GM23338 (cell line): Measurements from ENCODE around the gene KCTD19. TPM values are rescaled to one million over a fixed set of nuclear protein-coding genes. Genes with fewer than 3 reads are reported as not detected.

Experiments
- ATAC-seq: fragments of 200-7000 bp; cut with Tn5 transposase; 3 replicates; pipeline ENCODE4 v1.9.1; 2020
- DNase-seq: peaks from one replicate; pipeline ENCODE4 v3.0.0-alpha.2; 2015; ENCODE audit warnings: low spot score
- H2AFZ ChIP-seq: fragments of 200-600 bp; sonication (generic); 2 replicates; pipeline ENCODE4 v1.8.0; 2016; ENCODE audit warnings: antibody characterized with exemption, mild to moderate bottlenecking, moderate library complexity
- H3F3A ChIP-seq: fragments of 200-600 bp; sonication (generic); replicated peaks from 2 replicates; pipeline ENCODE4 v1.8.0; 2017; ENCODE audit warnings: antibody characterized with exemption, mixed run types, low read depth
- H3K27ac ChIP-seq: fragments of 200-600 bp; sonication (generic); 2 replicates; pipeline ENCODE4 v1.6.1; 2016; ENCODE audit warnings: low read depth
- H3K27me3 ChIP-seq: fragments of 200-600 bp; sonication (generic); 2 replicates; pipeline ENCODE4 v1.8.0; 2016; ENCODE audit warnings: mild to moderate bottlenecking, mixed run types, moderate library complexity; ENCODE audit not compliant: insufficient read depth
- H3K36me3 ChIP-seq: fragments of 200-600 bp; sonication (generic); 2 replicates; pipeline ENCODE4 v1.8.0; 2016; ENCODE audit warnings: mild to moderate bottlenecking; ENCODE audit not compliant: insufficient read depth
- H3K4me1 ChIP-seq: fragments of 200-600 bp; sonication (generic); 2 replicates; pipeline ENCODE4 v1.8.0; 2016; ENCODE audit warnings: mild to moderate bottlenecking, moderate library complexity; ENCODE audit not compliant: insufficient read depth
- H3K4me2 ChIP-seq: fragments of 200-600 bp; sonication (generic); 2 replicates; pipeline ENCODE4 v1.7.1; 2017; ENCODE audit warnings: mixed run types
- H3K4me3 ChIP-seq: fragments of 200-600 bp; sonication (generic); 2 replicates; pipeline ENCODE4 v1.6.1; 2016; ENCODE audit warnings: mixed run types
- H3K79me2 ChIP-seq: fragments of 200-600 bp; sonication (generic); replicated peaks from 2 replicates; pipeline ENCODE4 v1.8.0; 2017; ENCODE audit warnings: mild to moderate bottlenecking; ENCODE audit not compliant: insufficient read depth
- H3K9me2 ChIP-seq: fragments of 200-600 bp; sonication (generic); 2 replicates; pipeline ENCODE4 v1.8.0; 2017; ENCODE audit not compliant: insufficient read depth
- H4K20me1 ChIP-seq: fragments of 200-600 bp; sonication (generic); replicated peaks from 2 replicates; pipeline ENCODE4 v1.8.0; 2017; ENCODE audit warnings: mild to moderate bottlenecking; ENCODE audit not compliant: insufficient read depth
- H3K27ac Mint-ChIP-seq: 2 replicates; pipeline ENCODE4 v1.8.0; 2020; ENCODE audit warnings: inconsistent platforms, mild to moderate bottlenecking, moderate library complexity, mixed read lengths
- H3K27me3 Mint-ChIP-seq: 3 replicates; pipeline ENCODE4 v1.8.0; 2022; ENCODE audit warnings: low read depth, mild to moderate bottlenecking, moderate library complexity, mixed read lengths, inconsistent platforms; ENCODE audit not compliant: insufficient read depth, poor library complexity
- H3K36me3 Mint-ChIP-seq: 3 replicates; pipeline ENCODE4 v1.8.0; 2021; ENCODE audit warnings: low read depth, mild to moderate bottlenecking, inconsistent platforms, moderate library complexity, mixed read lengths
- H3K4me1 Mint-ChIP-seq: 3 replicates; pipeline ENCODE4 v1.8.0; 2020; ENCODE audit warnings: mild to moderate bottlenecking, inconsistent platforms, mixed read lengths
- H3K4me3 Mint-ChIP-seq: 3 replicates; pipeline ENCODE4 v1.8.0; 2021; ENCODE audit warnings: moderate library complexity, mild to moderate bottlenecking, inconsistent platforms, mixed read lengths
- H3K9me3 Mint-ChIP-seq: 3 replicates; pipeline ENCODE4 v1.8.0; 2020; ENCODE audit warnings: moderate library complexity, mild to moderate bottlenecking, inconsistent platforms, mixed read lengths
- CREB1 ChIP-seq: fragments of 250-450 bp; sonication (Bioruptor Pico); IDR thresholded peaks from 2 replicates; pipeline ENCODE4 v1.5.0; 2020; ENCODE audit warnings: low read depth, mild to moderate bottlenecking, moderate library complexity
- EZH2 ChIP-seq: fragments of 200-600 bp; sonication (generic); IDR thresholded peaks from one replicate; pipeline ENCODE4 v1.8.0; 2017; ENCODE audit warnings: antibody characterized with exemption, mild to moderate bottlenecking, low read depth; ENCODE audit not compliant: unreplicated experiment
- EZH2phosphoT487 ChIP-seq: fragments of 200-600 bp; sonication (generic); IDR thresholded peaks from one replicate; pipeline ENCODE4 v1.8.1; 2018; ENCODE audit warnings: antibody characterized with exemption; ENCODE audit not compliant: unreplicated experiment
- JUNB ChIP-seq: IDR thresholded peaks from one replicate; pipeline ENCODE4 v1.6.1; 2016; ENCODE audit warnings: antibody characterized with exemption; ENCODE audit not compliant: unreplicated experiment
- NANOG ChIP-seq: IDR thresholded peaks from 2 replicates; pipeline ENCODE4 v1.6.1; 2016; ENCODE audit warnings: antibody characterized with exemption, borderline replicate concordance
- POLR2AphosphoS5 ChIP-seq: IDR thresholded peaks from 2 replicates; pipeline ENCODE4 v1.6.1; 2016; ENCODE audit warnings: antibody characterized with exemption, low read depth
- STAT1 ChIP-seq: IDR thresholded peaks from one replicate; pipeline ENCODE4 v1.6.1; 2016; ENCODE audit warnings: antibody characterized with exemption; ENCODE audit not compliant: unreplicated experiment
- ZNF114 ChIP-seq: fragments of 250-450 bp; sonication (Bioruptor Pico); IDR thresholded peaks from 2 replicates; pipeline ENCODE4 v1.5.0; 2020; ENCODE audit warnings: mild to moderate bottlenecking, moderate library complexity
- ZNF331 ChIP-seq: fragments of 250-450 bp; sonication (Bioruptor Pico); IDR thresholded peaks from 2 replicates; pipeline ENCODE4 v1.5.0; 2020; ENCODE audit warnings: low read depth, mild to moderate bottlenecking, moderate library complexity
- polyA plus RNA-seq: library from polyadenylated mRNA; unstranded; fragments of >200 nt; fragmentation: Nextera tagmentation; extraction: Ambion mirVana; gene quantifications from 2 replicates; pipeline ENCODE4 v1.2.1, GENCODE V29; 2016
- total RNA-seq: library from RNA; depleted of rRNA; stranded (reverse); fragments of >200 nt; shearing (Covaris generic); gene quantifications from 2 replicates; pipeline ENCODE4 v1.2.3, GENCODE V29; 2014
- TF ChIP-seq, protein P1 (sequence below): IDR thresholded peaks from one replicate; pipeline ENCODE4 v1.6.1; 2018; ENCODE audit warnings: antibody characterized with exemption; ENCODE audit not compliant: unreplicated experiment
- TF ChIP-seq, protein P2 (sequence below): fragments of 250-450 bp; sonication (Bioruptor Pico); IDR thresholded peaks from 2 replicates; pipeline ENCODE4 v1.5.0; 2020; ENCODE audit warnings: mild to moderate bottlenecking, moderate library complexity
- TF ChIP-seq, protein P3 (sequence below), 2 experiments: fragments of 200-600 bp in 1 of 2; sonication (generic) in 1 of 2; conservative IDR thresholded peaks; 2 replicates each; pipeline versions ENCODE4 v1.5.1 to v1.6.1; 2016 to 2017; ENCODE audit warnings: antibody characterized with exemption in 2 of 2, low read depth in 2 of 2, mild to moderate bottlenecking in 2 of 2, moderate library complexity in 1 of 2
- TF ChIP-seq, protein P4 (sequence below): IDR thresholded peaks from 2 replicates; pipeline ENCODE4 v1.6.1; 2016; ENCODE audit warnings: antibody characterized with exemption

Gene KCTD19
- total and polyA plus RNA-seq, 2 experiments from 2014 or later = 0.31 to 0.65 TPM

DNA sequence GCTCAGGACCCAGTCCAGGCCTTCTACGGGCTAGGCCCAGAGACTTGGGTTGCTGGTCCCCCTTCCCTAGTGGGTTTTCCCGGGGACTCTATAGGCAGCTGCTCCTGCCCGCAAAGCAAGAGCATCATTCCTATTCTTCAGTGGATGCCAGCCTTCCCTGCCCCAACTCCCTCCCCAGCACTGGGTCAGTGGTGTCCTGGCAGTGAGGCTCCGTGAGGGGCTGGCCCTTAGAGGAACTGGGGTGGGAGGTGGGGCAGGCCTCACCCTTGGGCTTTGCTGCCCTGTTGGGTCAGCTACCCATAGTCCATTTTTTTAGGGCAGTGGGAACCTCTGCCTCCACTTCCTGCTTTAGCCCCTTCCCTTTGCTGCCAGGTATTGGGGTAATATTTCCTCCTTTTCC lies 55.1 kb downstream of the KCTD19 start:
- H3K36me3 Mint-ChIP-seq = no peaks in the 10 kb centered on the region; the same call in 2 of the 3 replicates
- no peak for DNase-seq
- H3K27ac Mint-ChIP-seq = no peak overlapping the region
- Histone ChIP-seq H3K4me1 (peaks cover 7% of the 10 kb centered on the region; the same call in 1 of the 2 replicates), H4K20me1 (peaks cover 3% of the 10 kb centered on the region), H3K79me2 (no peaks in the 10 kb centered on the region), H3F3A (no peaks in the 10 kb centered on the region), H2AFZ (no peak overlapping the region), H3K36me3 (no peaks in the 10 kb centered on the region), H3K9me2 (no peaks in the 10 kb centered on the region), H3K4me3 (no peak overlapping the region), H3K27me3 (no peaks in the 10 kb centered on the region), H3K27ac (no peak overlapping the region), H3K4me2 (no peak overlapping the region)
- no peaks in the 10 kb centered on the region for H3K9me3 Mint-ChIP-seq
- TF ChIP-seq, protein P1, sequence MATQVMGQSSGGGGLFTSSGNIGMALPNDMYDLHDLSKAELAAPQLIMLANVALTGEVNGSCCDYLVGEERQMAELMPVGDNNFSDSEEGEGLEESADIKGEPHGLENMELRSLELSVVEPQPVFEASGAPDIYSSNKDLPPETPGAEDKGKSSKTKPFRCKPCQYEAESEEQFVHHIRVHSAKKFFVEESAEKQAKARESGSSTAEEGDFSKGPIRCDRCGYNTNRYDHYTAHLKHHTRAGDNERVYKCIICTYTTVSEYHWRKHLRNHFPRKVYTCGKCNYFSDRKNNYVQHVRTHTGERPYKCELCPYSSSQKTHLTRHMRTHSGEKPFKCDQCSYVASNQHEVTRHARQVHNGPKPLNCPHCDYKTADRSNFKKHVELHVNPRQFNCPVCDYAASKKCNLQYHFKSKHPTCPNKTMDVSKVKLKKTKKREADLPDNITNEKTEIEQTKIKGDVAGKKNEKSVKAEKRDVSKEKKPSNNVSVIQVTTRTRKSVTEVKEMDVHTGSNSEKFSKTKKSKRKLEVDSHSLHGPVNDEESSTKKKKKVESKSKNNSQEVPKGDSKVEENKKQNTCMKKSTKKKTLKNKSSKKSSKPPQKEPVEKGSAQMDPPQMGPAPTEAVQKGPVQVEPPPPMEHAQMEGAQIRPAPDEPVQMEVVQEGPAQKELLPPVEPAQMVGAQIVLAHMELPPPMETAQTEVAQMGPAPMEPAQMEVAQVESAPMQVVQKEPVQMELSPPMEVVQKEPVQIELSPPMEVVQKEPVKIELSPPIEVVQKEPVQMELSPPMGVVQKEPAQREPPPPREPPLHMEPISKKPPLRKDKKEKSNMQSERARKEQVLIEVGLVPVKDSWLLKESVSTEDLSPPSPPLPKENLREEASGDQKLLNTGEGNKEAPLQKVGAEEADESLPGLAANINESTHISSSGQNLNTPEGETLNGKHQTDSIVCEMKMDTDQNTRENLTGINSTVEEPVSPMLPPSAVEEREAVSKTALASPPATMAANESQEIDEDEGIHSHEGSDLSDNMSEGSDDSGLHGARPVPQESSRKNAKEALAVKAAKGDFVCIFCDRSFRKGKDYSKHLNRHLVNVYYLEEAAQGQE = no peak
- TF ChIP-seq NANOG = no peak
- TF ChIP-seq CREB1 (CRISPR knock-in tag) = no peak
- TF ChIP-seq JUNB = no peak
- TF ChIP-seq ZNF114 (CRISPR knock-in tag) = no peak
- no peak for TF ChIP-seq POLR2AphosphoS5
- TF ChIP-seq, protein P2, sequence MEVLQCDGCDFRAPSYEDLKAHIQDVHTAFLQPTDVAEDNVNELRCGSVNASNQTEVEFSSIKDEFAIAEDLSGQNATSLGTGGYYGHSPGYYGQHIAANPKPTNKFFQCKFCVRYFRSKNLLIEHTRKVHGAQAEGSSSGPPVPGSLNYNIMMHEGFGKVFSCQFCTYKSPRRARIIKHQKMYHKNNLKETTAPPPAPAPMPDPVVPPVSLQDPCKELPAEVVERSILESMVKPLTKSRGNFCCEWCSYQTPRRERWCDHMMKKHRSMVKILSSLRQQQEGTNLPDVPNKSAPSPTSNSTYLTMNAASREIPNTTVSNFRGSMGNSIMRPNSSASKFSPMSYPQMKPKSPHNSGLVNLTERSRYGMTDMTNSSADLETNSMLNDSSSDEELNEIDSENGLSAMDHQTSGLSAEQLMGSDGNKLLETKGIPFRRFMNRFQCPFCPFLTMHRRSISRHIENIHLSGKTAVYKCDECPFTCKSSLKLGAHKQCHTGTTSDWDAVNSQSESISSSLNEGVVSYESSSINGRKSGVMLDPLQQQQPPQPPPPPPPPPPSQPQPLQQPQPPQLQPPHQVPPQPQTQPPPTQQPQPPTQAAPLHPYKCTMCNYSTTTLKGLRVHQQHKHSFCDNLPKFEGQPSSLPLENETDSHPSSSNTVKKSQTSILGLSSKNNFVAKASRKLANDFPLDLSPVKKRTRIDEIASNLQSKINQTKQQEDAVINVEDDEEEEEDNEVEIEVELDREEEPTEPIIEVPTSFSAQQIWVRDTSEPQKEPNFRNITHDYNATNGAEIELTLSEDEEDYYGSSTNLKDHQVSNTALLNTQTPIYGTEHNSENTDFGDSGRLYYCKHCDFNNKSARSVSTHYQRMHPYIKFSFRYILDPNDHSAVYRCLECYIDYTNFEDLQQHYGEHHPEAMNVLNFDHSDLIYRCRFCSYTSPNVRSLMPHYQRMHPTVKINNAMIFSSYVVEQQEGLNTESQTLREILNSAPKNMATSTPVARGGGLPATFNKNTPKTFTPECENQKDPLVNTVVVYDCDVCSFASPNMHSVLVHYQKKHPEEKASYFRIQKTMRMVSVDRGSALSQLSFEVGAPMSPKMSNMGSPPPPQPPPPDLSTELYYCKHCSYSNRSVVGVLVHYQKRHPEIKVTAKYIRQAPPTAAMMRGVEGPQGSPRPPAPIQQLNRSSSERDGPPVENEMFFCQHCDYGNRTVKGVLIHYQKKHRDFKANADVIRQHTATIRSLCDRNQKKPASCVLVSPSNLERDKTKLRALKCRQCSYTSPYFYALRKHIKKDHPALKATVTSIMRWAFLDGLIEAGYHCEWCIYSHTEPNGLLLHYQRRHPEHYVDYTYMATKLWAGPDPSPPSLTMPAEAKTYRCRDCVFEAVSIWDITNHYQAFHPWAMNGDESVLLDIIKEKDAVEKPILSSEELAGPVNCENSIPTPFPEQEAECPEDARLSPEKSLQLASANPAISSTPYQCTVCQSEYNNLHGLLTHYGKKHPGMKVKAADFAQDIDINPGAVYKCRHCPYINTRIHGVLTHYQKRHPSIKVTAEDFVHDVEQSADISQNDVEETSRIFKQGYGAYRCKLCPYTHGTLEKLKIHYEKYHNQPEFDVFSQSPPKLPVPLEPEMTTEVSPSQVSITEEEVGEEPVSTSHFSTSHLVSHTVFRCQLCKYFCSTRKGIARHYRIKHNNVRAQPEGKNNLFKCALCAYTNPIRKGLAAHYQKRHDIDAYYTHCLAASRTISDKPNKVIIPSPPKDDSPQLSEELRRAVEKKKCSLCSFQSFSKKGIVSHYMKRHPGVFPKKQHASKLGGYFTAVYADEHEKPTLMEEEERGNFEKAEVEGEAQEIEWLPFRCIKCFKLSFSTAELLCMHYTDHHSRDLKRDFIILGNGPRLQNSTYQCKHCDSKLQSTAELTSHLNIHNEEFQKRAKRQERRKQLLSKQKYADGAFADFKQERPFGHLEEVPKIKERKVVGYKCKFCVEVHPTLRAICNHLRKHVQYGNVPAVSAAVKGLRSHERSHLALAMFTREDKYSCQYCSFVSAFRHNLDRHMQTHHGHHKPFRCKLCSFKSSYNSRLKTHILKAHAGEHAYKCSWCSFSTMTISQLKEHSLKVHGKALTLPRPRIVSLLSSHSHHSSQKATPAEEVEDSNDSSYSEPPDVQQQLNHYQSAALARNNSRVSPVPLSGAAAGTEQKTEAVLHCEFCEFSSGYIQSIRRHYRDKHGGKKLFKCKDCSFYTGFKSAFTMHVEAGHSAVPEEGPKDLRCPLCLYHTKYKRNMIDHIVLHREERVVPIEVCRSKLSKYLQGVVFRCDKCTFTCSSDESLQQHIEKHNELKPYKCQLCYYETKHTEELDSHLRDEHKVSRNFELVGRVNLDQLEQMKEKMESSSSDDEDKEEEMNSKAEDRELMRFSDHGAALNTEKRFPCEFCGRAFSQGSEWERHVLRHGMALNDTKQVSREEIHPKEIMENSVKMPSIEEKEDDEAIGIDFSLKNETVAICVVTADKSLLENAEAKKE (CRISPR knock-in tag) = no peak
- TF ChIP-seq STAT1 = no peak
- no peak for TF ChIP-seq EZH2
- no peak for TF ChIP-seq EZH2phosphoT487
- TF ChIP-seq, protein P3, sequence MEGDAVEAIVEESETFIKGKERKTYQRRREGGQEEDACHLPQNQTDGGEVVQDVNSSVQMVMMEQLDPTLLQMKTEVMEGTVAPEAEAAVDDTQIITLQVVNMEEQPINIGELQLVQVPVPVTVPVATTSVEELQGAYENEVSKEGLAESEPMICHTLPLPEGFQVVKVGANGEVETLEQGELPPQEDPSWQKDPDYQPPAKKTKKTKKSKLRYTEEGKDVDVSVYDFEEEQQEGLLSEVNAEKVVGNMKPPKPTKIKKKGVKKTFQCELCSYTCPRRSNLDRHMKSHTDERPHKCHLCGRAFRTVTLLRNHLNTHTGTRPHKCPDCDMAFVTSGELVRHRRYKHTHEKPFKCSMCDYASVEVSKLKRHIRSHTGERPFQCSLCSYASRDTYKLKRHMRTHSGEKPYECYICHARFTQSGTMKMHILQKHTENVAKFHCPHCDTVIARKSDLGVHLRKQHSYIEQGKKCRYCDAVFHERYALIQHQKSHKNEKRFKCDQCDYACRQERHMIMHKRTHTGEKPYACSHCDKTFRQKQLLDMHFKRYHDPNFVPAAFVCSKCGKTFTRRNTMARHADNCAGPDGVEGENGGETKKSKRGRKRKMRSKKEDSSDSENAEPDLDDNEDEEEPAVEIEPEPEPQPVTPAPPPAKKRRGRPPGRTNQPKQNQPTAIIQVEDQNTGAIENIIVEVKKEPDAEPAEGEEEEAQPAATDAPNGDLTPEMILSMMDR (conservative IDR thresholded peaks at IDR 0.05; ENCODE audit: low read depth in 2 of 2) = no peak
- no peak for TF ChIP-seq ZNF331
- TF ChIP-seq, protein P4, sequence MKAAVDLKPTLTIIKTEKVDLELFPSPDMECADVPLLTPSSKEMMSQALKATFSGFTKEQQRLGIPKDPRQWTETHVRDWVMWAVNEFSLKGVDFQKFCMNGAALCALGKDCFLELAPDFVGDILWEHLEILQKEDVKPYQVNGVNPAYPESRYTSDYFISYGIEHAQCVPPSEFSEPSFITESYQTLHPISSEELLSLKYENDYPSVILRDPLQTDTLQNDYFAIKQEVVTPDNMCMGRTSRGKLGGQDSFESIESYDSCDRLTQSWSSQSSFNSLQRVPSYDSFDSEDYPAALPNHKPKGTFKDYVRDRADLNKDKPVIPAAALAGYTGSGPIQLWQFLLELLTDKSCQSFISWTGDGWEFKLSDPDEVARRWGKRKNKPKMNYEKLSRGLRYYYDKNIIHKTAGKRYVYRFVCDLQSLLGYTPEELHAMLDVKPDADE = no peak
- H3K4me3 Mint-ChIP-seq = no peak overlapping the region
- ATAC-seq = no peak
- H3K27me3 Mint-ChIP-seq = peaks cover 12% of the 10 kb centered on the region
- H3K4me1 Mint-ChIP-seq = no peaks in the 10 kb centered on the region
